ENCODE results near the gene TACR2.

DNA sequence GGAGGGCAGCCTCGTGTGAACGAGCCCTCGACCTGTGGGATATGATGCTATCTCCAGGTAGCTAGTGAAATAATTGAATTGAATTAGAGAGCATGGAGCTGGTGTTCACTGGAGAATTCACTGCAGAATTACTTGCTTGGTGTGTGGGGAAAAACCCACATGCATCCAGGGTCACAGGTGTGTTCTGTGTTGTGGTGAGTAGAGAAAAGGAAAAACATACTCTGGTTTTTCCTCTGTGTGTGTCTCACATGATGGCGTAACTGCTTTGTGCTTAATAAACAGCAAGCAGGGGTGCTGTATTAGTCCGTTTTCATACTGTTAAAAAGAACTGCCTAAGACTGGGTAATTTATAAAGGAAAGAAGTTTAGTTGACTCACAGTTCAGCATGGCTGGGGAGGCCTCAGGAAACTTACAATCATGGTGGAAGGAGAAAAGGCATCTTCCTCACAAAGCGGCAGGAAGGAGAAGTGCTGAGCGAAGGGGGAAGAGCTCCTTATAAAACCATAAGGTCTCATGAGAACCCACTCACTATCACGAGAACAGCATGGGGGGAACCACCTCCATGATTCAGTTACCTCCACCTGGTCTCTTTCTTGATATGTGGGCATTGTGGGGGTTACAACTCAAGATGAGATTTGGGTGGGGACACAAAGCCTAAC, 62.6 kb downstream of the TACR2 start:
- TF ChIP-seq, protein P1, sequence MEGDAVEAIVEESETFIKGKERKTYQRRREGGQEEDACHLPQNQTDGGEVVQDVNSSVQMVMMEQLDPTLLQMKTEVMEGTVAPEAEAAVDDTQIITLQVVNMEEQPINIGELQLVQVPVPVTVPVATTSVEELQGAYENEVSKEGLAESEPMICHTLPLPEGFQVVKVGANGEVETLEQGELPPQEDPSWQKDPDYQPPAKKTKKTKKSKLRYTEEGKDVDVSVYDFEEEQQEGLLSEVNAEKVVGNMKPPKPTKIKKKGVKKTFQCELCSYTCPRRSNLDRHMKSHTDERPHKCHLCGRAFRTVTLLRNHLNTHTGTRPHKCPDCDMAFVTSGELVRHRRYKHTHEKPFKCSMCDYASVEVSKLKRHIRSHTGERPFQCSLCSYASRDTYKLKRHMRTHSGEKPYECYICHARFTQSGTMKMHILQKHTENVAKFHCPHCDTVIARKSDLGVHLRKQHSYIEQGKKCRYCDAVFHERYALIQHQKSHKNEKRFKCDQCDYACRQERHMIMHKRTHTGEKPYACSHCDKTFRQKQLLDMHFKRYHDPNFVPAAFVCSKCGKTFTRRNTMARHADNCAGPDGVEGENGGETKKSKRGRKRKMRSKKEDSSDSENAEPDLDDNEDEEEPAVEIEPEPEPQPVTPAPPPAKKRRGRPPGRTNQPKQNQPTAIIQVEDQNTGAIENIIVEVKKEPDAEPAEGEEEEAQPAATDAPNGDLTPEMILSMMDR (IDR thresholded peaks at IDR 0.05) = no peak
- no peak for TF ChIP-seq POLR2A (IDR thresholded peaks at IDR 0.05)
